HEK293 (cell line): ENCODE results near the gene ADAMTS14.

Source experiments
- CTCF ChIA-PET: fragments of 350-600 bp; formaldehyde crosslinking; extraction: SDS; loops from one replicate; lab custom pipeline; 2021; ENCODE audit warnings: antibody characterized with exemption; lab: Yijun Ruan, JAX
- POLR2A ChIA-PET: fragments of 300-600 bp; formaldehyde crosslinking; extraction: SDS; loops from one replicate; lab custom pipeline; 2020; ENCODE audit warnings: antibody characterized with exemption, inconsistent platforms; lab: Yijun Ruan, JAX
- H3K27ac ChIP-seq: fragments of 200-500 bp; sonication (Bioruptor generic); 2 replicates; pipeline ENCODE4 v1.5.1; 2014; ENCODE audit warnings: low read depth, low read length, control low read depth, inconsistent platforms; ENCODE audit errors: extremely low read depth
- H3K36me3 ChIP-seq, 2 experiments: fragments of 200-500 bp in 1 of 2; sonication (Bioruptor generic) in 1 of 2; 1 replicate in 1 of 2; 2 replicates in 1 of 2; pipeline ENCODE4 v1.5.1; 2014 to 2017; ENCODE audit warnings: inconsistent platforms in 2 of 2, low read length in 2 of 2; ENCODE audit not compliant: control insufficient read depth in 2 of 2, insufficient read depth in 1 of 2
- H3K4me1 ChIP-seq: fragments of 200-500 bp; sonication (Bioruptor generic); 2 replicates; pipeline ENCODE4 v1.5.1; 2014; ENCODE audit warnings: mild to moderate bottlenecking, low read length, inconsistent platforms; ENCODE audit not compliant: control insufficient read depth, insufficient read depth
- H3K4me3 ChIP-seq: 2 replicates; pipeline ENCODE4 v1.5.1; 2011; ENCODE audit warnings: low read depth, mild to moderate bottlenecking, control low read depth, low read length, moderate library complexity
- H3K9me3 ChIP-seq: fragments of 200-500 bp; sonication (Bioruptor generic); 2 replicates; pipeline ENCODE4 v1.5.1; 2014; ENCODE audit warnings: low read depth, low read length, inconsistent platforms; ENCODE audit not compliant: control insufficient read depth, insufficient read depth
- PATZ1 ChIP-seq: fragments of 450-650 bp; formaldehyde crosslinking; IDR thresholded peaks from 2 replicates; pipeline ENCODE4 v1.5.1; 2016; ENCODE audit warnings: missing biosample characterization, missing genetic modification characterization
- PRDM10 ChIP-seq: fragments of 450-650 bp; formaldehyde crosslinking; IDR thresholded peaks from 2 replicates; pipeline ENCODE4 v1.5.1; 2016; ENCODE audit warnings: missing biosample characterization, missing genetic modification characterization
- ZBTB20 ChIP-seq: fragments of 450-650 bp; formaldehyde crosslinking; IDR thresholded peaks from 2 replicates; pipeline ENCODE4 v1.5.1; 2016; ENCODE audit warnings: missing biosample characterization, missing genetic modification characterization
- ZBTB6 ChIP-seq: fragments of 450-650 bp; formaldehyde crosslinking; IDR thresholded peaks from 2 replicates; pipeline ENCODE4 v1.5.1; 2017; ENCODE audit warnings: missing biosample characterization, missing genetic modification characterization
- ZEB2 ChIP-seq: fragments of 450-650 bp; formaldehyde crosslinking; IDR thresholded peaks from 2 replicates; pipeline ENCODE4 v1.5.1; 2016; ENCODE audit warnings: missing biosample characterization, missing genetic modification characterization
- ZFP41 ChIP-seq: fragments of 450-650 bp; formaldehyde crosslinking; IDR thresholded peaks from 2 replicates; pipeline ENCODE4 v1.5.1; 2016; ENCODE audit warnings: missing biosample characterization, missing genetic modification characterization, borderline replicate concordance
- ZFP69B ChIP-seq: fragments of 450-650 bp; formaldehyde crosslinking; IDR thresholded peaks from 2 replicates; pipeline ENCODE4 v1.5.1; 2016; ENCODE audit warnings: missing biosample characterization, missing genetic modification characterization
- ZNF23 ChIP-seq: fragments of 450-650 bp; formaldehyde crosslinking; IDR thresholded peaks from 2 replicates; pipeline ENCODE4 v1.5.1; 2016; ENCODE audit warnings: missing biosample characterization, missing genetic modification characterization, borderline replicate concordance
- ZNF24 ChIP-seq: fragments of 450-650 bp; formaldehyde crosslinking; IDR thresholded peaks from 2 replicates; pipeline ENCODE4 v1.5.1; 2016; ENCODE audit warnings: missing biosample characterization, missing genetic modification characterization
- ZNF391 ChIP-seq: fragments of 450-650 bp; formaldehyde crosslinking; IDR thresholded peaks from 2 replicates; pipeline ENCODE4 v1.5.1; 2016; ENCODE audit warnings: low read depth, missing biosample characterization, missing genetic modification characterization, borderline replicate concordance
- ZNF560 ChIP-seq: fragments of 450-650 bp; formaldehyde crosslinking; IDR thresholded peaks from 2 replicates; pipeline ENCODE4 v1.5.1; 2017; ENCODE audit warnings: missing biosample characterization, missing genetic modification characterization, borderline replicate concordance
- ZNF610 ChIP-seq: fragments of 450-650 bp; formaldehyde crosslinking; IDR thresholded peaks from 2 replicates; pipeline ENCODE4 v1.5.1; 2016; ENCODE audit warnings: missing biosample characterization, missing genetic modification characterization, borderline replicate concordance
- ZNF747 ChIP-seq: fragments of 450-650 bp; formaldehyde crosslinking; IDR thresholded peaks from 2 replicates; pipeline ENCODE4 v1.5.1; 2016; ENCODE audit warnings: missing biosample characterization, missing genetic modification characterization
- ZNF830 ChIP-seq: fragments of 450-650 bp; IDR thresholded peaks from 2 replicates; pipeline ENCODE4 v1.5.0; 2018; ENCODE audit warnings: missing biosample characterization, missing genetic modification characterization, low read depth, mild to moderate bottlenecking, moderate library complexity
- ZSCAN5A ChIP-seq: fragments of 450-650 bp; formaldehyde crosslinking; IDR thresholded peaks from 2 replicates; pipeline ENCODE4 v1.5.1; 2016; ENCODE audit warnings: missing biosample characterization, missing genetic modification characterization

ADAMTS14 gene

GRCh38 chr10:70693619-70694335 is 21.5 kb downstream of the ADAMTS14 start:
- no peak overlapping the region for H3K4me3 ChIP-seq

More at GRCh38 chr10:70693619-70694335, 21.5 kb downstream of the ADAMTS14 start:
- ChIA-PET POLR2A (no interaction called here), CTCF (no interaction called here)
- no peaks in the 10 kb centered on the region for H3K9me3 ChIP-seq
- no peak for TF ChIP-seq ZNF560
- TF ChIP-seq ZSCAN5A (tag by site-specific recombination), result no peak
- no peak for TF ChIP-seq ZNF23
- TF ChIP-seq ZEB2 (tag by site-specific recombination), result no peak
- no peak for TF ChIP-seq PRDM10 (tag by site-specific recombination)
- no peak for TF ChIP-seq ZNF747 (tag by site-specific recombination)
- TF ChIP-seq ZFP69B (tag by site-specific recombination), result no peak
- no peak for TF ChIP-seq ZBTB20 (tag by site-specific recombination)
- TF ChIP-seq ZBTB6, result no peak
- TF ChIP-seq ZNF391 (tag by site-specific recombination), result no peak
- TF ChIP-seq ZNF610 (tag by site-specific recombination), result no peak
- no peak for TF ChIP-seq ZFP41 (tag by site-specific recombination)
- TF ChIP-seq ZNF24 (tag by site-specific recombination), result no peak
- TF ChIP-seq ZNF830 (tag by site-specific recombination), result no peak
- no peak for TF ChIP-seq PATZ1 (tag by site-specific recombination)
- TF ChIP-seq, all 188 proteins: peak for 0
- H3K4me1 ChIP-seq, result no peaks in the 10 kb centered on the region
- no peaks in the 10 kb centered on the region for H3K36me3 ChIP-seq
- H3K27ac ChIP-seq, result no peak overlapping the region
